Left lung (tissue), 10 donors: Measurements from ENCODE around the gene ACSM3. TPM values are rescaled to one million over a fixed set of nuclear protein-coding genes. Genes with fewer than 3 reads are reported as not detected.
"Not testable (repeated sequence)": the region's sequence is repeated elsewhere in the genome, so short reads cannot be mapped to it uniquely, and the experiment has no call there.

Source experiments
- ATAC-seq: fragments of 200-7000 bp; cut with Tn5 transposase; one replicate; pipeline ENCODE4 v1.9.1; 2020; ENCODE audit warnings: moderate library complexity
- DNase-seq, 4 donors: peaks; one replicate each; pipeline ENCODE4 v3.0.0-alpha.2; 2013 to 2020
- H3K27ac ChIP-seq, 2 donors: fragments of 200-600 bp; sonication (generic) in 1 of 2; one replicate each; pipeline versions ENCODE4 v1.5.0 to v1.8.0; 2020 to 2021
- H3K27me3 ChIP-seq, 2 donors: fragments of 200-600 bp; sonication (generic) in 1 of 2; one replicate each; pipeline versions ENCODE4 v1.5.0 to v1.8.0; 2020 to 2021
- H3K36me3 ChIP-seq, 2 donors: fragments of 200-600 bp; sonication (generic) in 1 of 2; one replicate each; pipeline versions ENCODE4 v1.5.0 to v1.8.0; 2020 to 2021
- H3K4me1 ChIP-seq, 2 donors: fragments of 200-600 bp; one replicate each; pipeline ENCODE4 v1.8.0; 2021
- H3K4me3 ChIP-seq, 2 donors: fragments of 200-600 bp; sonication (generic) in 1 of 2; one replicate each; pipeline versions ENCODE4 v1.5.0 to v1.8.0; 2020 to 2021; ENCODE audit warnings: mild to moderate bottlenecking in 1 of 2
- H3K9me3 ChIP-seq, 2 donors: fragments of 200-600 bp; sonication (generic) in 1 of 2; one replicate each; pipeline versions ENCODE4 v1.5.0 to v1.8.0; 2020 to 2021
- CTCF ChIP-seq, 2 donors: fragments of 200-600 bp; sonication (generic) in 1 of 2; IDR thresholded peaks; one replicate each; pipeline versions ENCODE4 v1.5.0 to v1.8.0; 2021; ENCODE audit warnings: antibody characterized with exemption in 2 of 2
- intact Hi-C, 2 donors: fragments of 100-400 bp; cut with DNase I; formaldehyde crosslinking; loops; one replicate each; pipeline versions ENCODE4 v1.11.2 to v1.14.2; 2022
- polyA plus RNA-seq, 6 donors: library from polyadenylated mRNA; unstranded; fragments of 120-200 nt; gene quantifications; one replicate each; pipeline ENCODE4 v1.2.1, GENCODE V29; 2013; ENCODE audit not compliant: insufficient read length in 6 of 6
- total RNA-seq, 2 donors: library from RNA; stranded (reverse); fragmentation: NEBNext Ultra II Directional; extraction: Animal tissue kit (Norgen Biotek cat#: 25700); gene quantifications; one replicate each; pipeline ENCODE4 v1.2.1, GENCODE V29; 2021
- donor health status: DM: no; HTN: yes; CAD: no.
- donor health status: DM: no; HTN: no; CAD: no.

ACSM3 gene
- total and polyA plus RNA-seq, 8 donors: 15.7 to 75.9 (median 56.9) TPM

- Histone ChIP-seq H3K27me3 (no peaks in the 10 kb centered on the region), H3K27ac (no peak overlapping the region), H3K9me3 (no peaks in the 10 kb centered on the region), H3K36me3 (no peaks in the 10 kb centered on the region), H3K4me3 (no peak overlapping the region), H3K4me1 (no peaks in the 10 kb centered on the region)
- no peak for DNase-seq
- no peak for TF ChIP-seq CTCF (IDR thresholded peaks at IDR 0.05)
- intact Hi-C loops: no loop called here
- ATAC-seq: no peak
Observed at GRCh38 chr16:20753727-20754126, 10.1 kb upstream of the ACSM3 start.

GRCh38 chr16:20755238-20755637, 8.6 kb upstream of the ACSM3 start:
- Histone ChIP-seq H3K4me3 (no peak overlapping the region), H3K27ac (no peak overlapping the region), H3K4me1 (no peaks in the 10 kb centered on the region), H3K36me3 (no peaks in the 10 kb centered on the region), H3K27me3 (no peaks in the 10 kb centered on the region), H3K9me3 (no peaks in the 10 kb centered on the region)
- intact Hi-C loops: no loop called here
- DNase-seq (no peak), ATAC-seq (no peak)
- no peak for TF ChIP-seq CTCF (IDR thresholded peaks at IDR 0.05)

GRCh38 chr16:20755799-20756198, 8.0 kb upstream of the ACSM3 start:
- H3K4me3 ChIP-seq, intact Hi-C loops, H3K9me3 ChIP-seq, H3K36me3 ChIP-seq, H3K27me3 ChIP-seq, ATAC-seq, DNase-seq, H3K27ac ChIP-seq, H3K4me1 ChIP-seq: not testable (repeated sequence)

GRCh38 chr16:20760346-20760745, 3.5 kb upstream of the ACSM3 start:
- intact Hi-C loops: no loop called here
- no peak overlapping the region for H3K4me3 ChIP-seq
- H3K27me3 ChIP-seq: no peaks in the 10 kb centered on the region

GRCh38 chr16:20761175-20761574, 2.6 kb upstream of the ACSM3 start:
- intact Hi-C loops: no loop called here
- no peaks in the 10 kb centered on the region for H3K9me3 ChIP-seq
- ATAC-seq (no peak), DNase-seq (no peak)
- no peak overlapping the region for H3K4me3 ChIP-seq
- no peaks in the 10 kb centered on the region for H3K27me3 ChIP-seq
- H3K36me3 ChIP-seq: no peaks in the 10 kb centered on the region
- no peak for TF ChIP-seq CTCF (IDR thresholded peaks at IDR 0.05)
- no peak overlapping the region for H3K27ac ChIP-seq
- H3K4me1 ChIP-seq: peaks cover 0 to 3% of the 10 kb centered on the region in 2 donors

More at GRCh38 chr16:20760346-20760745, 3.5 kb upstream of the ACSM3 start:
- DNase-seq: no peak
- H3K9me3 ChIP-seq: no peaks in the 10 kb centered on the region
- no peak overlapping the region for H3K27ac ChIP-seq
- ATAC-seq: no peak
- H3K4me1 ChIP-seq: peaks cover 0 to 3% of the 10 kb centered on the region in 2 donors
- no peaks in the 10 kb centered on the region for H3K36me3 ChIP-seq
- TF ChIP-seq CTCF (IDR thresholded peaks at IDR 0.05): no peak

- no peak overlapping the region for H3K4me3 ChIP-seq
- no peak for DNase-seq
- H3K9me3 ChIP-seq: no peaks in the 10 kb centered on the region
- TF ChIP-seq CTCF (IDR thresholded peaks at IDR 0.05): no peak
- no peaks in the 10 kb centered on the region for H3K36me3 ChIP-seq
- no peak for ATAC-seq
- intact Hi-C loops: no loop called here
- H3K27me3 ChIP-seq: no peaks in the 10 kb centered on the region
- peaks cover 0 to 3% of the 10 kb centered on the region in 2 donors for H3K4me1 ChIP-seq
- H3K27ac ChIP-seq: peak overlapping the region; percentile 81 to 88
Observed at GRCh38 chr16:20762404-20763123, 1.2 kb upstream of the ACSM3 start.

GRCh38 chr16:20764448-20764847, 634 bp downstream of the ACSM3 start:
- DNase-seq (peak in 1 of 4 donors; percentile 40), ATAC-seq (peak; percentile 63)
- Histone ChIP-seq H3K27ac (peak overlapping the region; percentile 81 to 88), H3K4me3 (peak overlapping the region in 1 of 2 donors; percentile 2)
- H3K4me1 ChIP-seq, intact Hi-C loops, H3K9me3 ChIP-seq, H3K36me3 ChIP-seq, H3K27me3 ChIP-seq: not testable (repeated sequence)
